HCT116 (cell line): ENCODE measurements around the gene NCKAP5L. TPM values are rescaled to one million over a fixed set of nuclear protein-coding genes. Genes with fewer than 3 reads are reported as not detected.

Source experiments
- ATAC-seq: fragments of 200-7000 bp; cut with Tn5 transposase; 2 replicates; pipeline ENCODE4 v1.9.1; 2020; ENCODE audit warnings: mild to moderate bottlenecking, moderate library complexity
- BruUV-seq: library from RNA; stranded (reverse); fragments of 400-500 nt; replicated peaks from 2 replicates; lab custom pipeline; 2021; lab: Mats Ljungman, UMichigan
- CTCF ChIA-PET: fragments of 300-600 bp; sonication (Branson Sonifier 250); formaldehyde crosslinking; loops from one replicate; lab custom pipeline; 2021; ENCODE audit warnings: antibody characterized with exemption; lab: Charles Lee
- POLR2A ChIA-PET: fragments of 300-600, 350-600 bp; sonication (Branson Sonifier 250); formaldehyde crosslinking; loops from one replicate; lab custom pipeline; 2021; ENCODE audit warnings: antibody characterized with exemption; lab: Charles Lee
- RAD21 ChIA-PET, 2 experiments: fragments of 300-600 bp; sonication (Branson Sonifier 250); formaldehyde crosslinking; loops; one replicate each; lab custom pipeline; 2023; ENCODE audit warnings: low total read pairs in 2 of 2; ENCODE audit not compliant: uncharacterized antibody in 2 of 2, unreplicated experiment in 2 of 2, low non-redundant PET in 1 of 2; lab: Charles Lee
- DNase-seq: peaks from one replicate; pipeline ENCODE4 v3.0.0-alpha.2; 2010; ENCODE audit warnings: low read depth, low spot score
- H2AFZ ChIP-seq: fragments of 200-600 bp; shearing (Covaris generic), sonication (generic); 2 replicates; pipeline ENCODE4 v1.6.1; 2017; ENCODE audit warnings: low read depth, mixed run types, mixed read lengths, antibody characterized with exemption, low read length; ENCODE audit not compliant: poor library complexity, severe bottlenecking
- H3K27ac ChIP-seq: 2 replicates; pipeline ENCODE4 v1.5.1; 2012; ENCODE audit warnings: low read depth, low read length
- H3K27me3 ChIP-seq: fragments of 200-600 bp; sonication (generic); 2 replicates; pipeline ENCODE4 v1.6.1; 2016; ENCODE audit warnings: mixed run types, low read length, mixed read lengths; ENCODE audit not compliant: insufficient read depth
- H3K36me3 ChIP-seq, 2 experiments: fragments of 200-500 bp in 1 of 2; fragments of 200-600 bp in 1 of 2; sonication (Bioruptor generic) in 1 of 2; sonication (generic) in 1 of 2; 2 replicates each; pipeline versions ENCODE4 v1.5.1 to v1.6.1; 2014 to 2016; ENCODE audit warnings: low read length in 2 of 2, inconsistent platforms in 1 of 2, mixed read lengths in 1 of 2, mixed run types in 1 of 2; ENCODE audit not compliant: insufficient read depth in 2 of 2, control insufficient read depth in 1 of 2
- H3K4me1 ChIP-seq, 2 experiments: fragments of 200-600 bp in 1 of 2; sonication (generic) in 1 of 2; 2 replicates each; pipeline versions ENCODE4 v1.5.1 to v1.6.1; 2012 to 2017; ENCODE audit warnings: low read length in 2 of 2, inconsistent platforms in 1 of 2, mild to moderate bottlenecking in 1 of 2, mixed read lengths in 1 of 2, mixed run types in 1 of 2, moderate library complexity in 1 of 2; ENCODE audit not compliant: insufficient read depth in 2 of 2, control insufficient read depth in 1 of 2
- H3K4me2 ChIP-seq: fragments of 200-600 bp; sonication (generic); 2 replicates; pipeline ENCODE4 v1.6.1; 2017; ENCODE audit warnings: mixed run types, low read length, mixed read lengths
- H3K4me3 ChIP-seq, 2 experiments: fragments of 200-600 bp in 1 of 2; sonication (generic) in 1 of 2; replicated peaks in 1 of 2; 2 replicates each; pipeline ENCODE4 v1.5.1; 2011 to 2016; ENCODE audit warnings: low read length in 2 of 2, control low read depth in 1 of 2, low read depth in 1 of 2, mild to moderate bottlenecking in 1 of 2, mixed read lengths in 1 of 2, mixed run types in 1 of 2
- H3K79me2 ChIP-seq: fragments of 200-600 bp; sonication (generic); 2 replicates; pipeline ENCODE4 v1.6.1; 2017; ENCODE audit warnings: mild to moderate bottlenecking, mixed run types, low read length, moderate library complexity, mixed read lengths; ENCODE audit not compliant: insufficient read depth
- H3K9ac ChIP-seq: fragments of 200-600 bp; sonication (generic); 2 replicates; pipeline ENCODE4 v1.6.1; 2016; ENCODE audit warnings: low read length, mixed read lengths
- H3K9me2 ChIP-seq: fragments of 200-600 bp; sonication (generic), shearing (Covaris generic); 2 replicates; pipeline ENCODE4 v1.6.1; 2017; ENCODE audit warnings: mixed run types, mild to moderate bottlenecking, moderate library complexity; ENCODE audit not compliant: insufficient read depth
- H3K9me3 ChIP-seq, 2 experiments: fragments of 200-500 bp in 1 of 2; fragments of 200-600 bp in 1 of 2; sonication (Bioruptor generic) in 1 of 2; sonication (generic) in 1 of 2; 2 replicates each; pipeline ENCODE4 v1.6.1; 2014 to 2017; ENCODE audit warnings: low read length in 2 of 2, mixed read lengths in 2 of 2, inconsistent platforms in 1 of 2, low read depth in 1 of 2, mild to moderate bottlenecking in 1 of 2, mixed run types in 1 of 2, moderate library complexity in 1 of 2; ENCODE audit not compliant: control insufficient read depth in 1 of 2, insufficient read depth in 1 of 2
- H4K20me1 ChIP-seq: fragments of 200-600 bp; sonication (generic), shearing (Covaris generic); 2 replicates; pipeline ENCODE4 v1.6.1; 2017; ENCODE audit warnings: mixed run types, mild to moderate bottlenecking, moderate library complexity; ENCODE audit not compliant: insufficient read depth
- CEBPB ChIP-seq: IDR thresholded peaks from 2 replicates; pipeline ENCODE4 v1.6.1; 2012; ENCODE audit warnings: low read depth
- CTCF ChIP-seq, 3 experiments: fragments of 200-600 bp in 1 of 3; sonication (generic) in 1 of 3; IDR thresholded peaks in 2 of 3; conservative IDR thresholded peaks in 1 of 3; 2 replicates each; pipeline ENCODE4 v1.5.1; 2012 to 2017; ENCODE audit warnings: low read depth in 2 of 3, low read length in 2 of 3, antibody characterized with exemption in 1 of 3, borderline replicate concordance in 1 of 3, control low read depth in 1 of 3, mild to moderate bottlenecking in 1 of 3, mixed read lengths in 1 of 3, mixed run types in 1 of 3, moderate library complexity in 1 of 3; ENCODE audit not compliant: insufficient read depth in 1 of 3
- EZH2 ChIP-seq: fragments of 200-600 bp; sonication (generic); IDR thresholded peaks from 2 replicates; pipeline ENCODE4 v1.6.1; 2017; ENCODE audit warnings: antibody characterized with exemption, mixed run types
- FOSL1 ChIP-seq: IDR thresholded peaks from 2 replicates; pipeline ENCODE4 v1.6.1; 2012; ENCODE audit warnings: low read depth
- JUND ChIP-seq: IDR thresholded peaks from 2 replicates; pipeline ENCODE4 v1.6.1; 2012
- RAD21 ChIP-seq: IDR thresholded peaks from 2 replicates; pipeline ENCODE4 v1.6.1; 2012; ENCODE audit warnings: low read depth, mild to moderate bottlenecking
- REST ChIP-seq: IDR thresholded peaks from 2 replicates; pipeline ENCODE4 v1.6.1; 2012; ENCODE audit warnings: low read depth
- SRF ChIP-seq: IDR thresholded peaks from 2 replicates; pipeline ENCODE4 v1.6.1; 2012; ENCODE audit warnings: low read depth
- YY1 ChIP-seq: IDR thresholded peaks from 2 replicates; pipeline ENCODE4 v1.6.1; 2011; ENCODE audit warnings: low read length, low read depth, moderate library complexity, mild to moderate bottlenecking; ENCODE audit not compliant: insufficient replicate concordance; ENCODE audit errors: extremely low read depth
- ZBTB33 ChIP-seq: IDR thresholded peaks from 2 replicates; pipeline ENCODE4 v1.6.1; 2011; ENCODE audit warnings: mild to moderate bottlenecking, low read length, moderate library complexity; ENCODE audit not compliant: insufficient replicate concordance; ENCODE audit errors: extremely low read depth
- intact Hi-C: fragments of 100-400 bp; cut with micrococcal nuclease; formaldehyde crosslinking; loops from 2 replicates; pipeline ENCODE4 v1.10.0; 2022
- total RNA-seq: library from RNA; stranded (reverse); gene quantifications from one replicate; pipeline ENCODE4 v1.2.1, GENCODE V29; 2021; ENCODE audit not compliant: unreplicated experiment

Gene NCKAP5L
- total RNA-seq, 1 experiment from 2014 or later, result 12.1 TPM

- TF ChIP-seq SRF, result no peak
- TF ChIP-seq JUND, result no peak
- no peak for TF ChIP-seq FOSL1
- no peak for TF ChIP-seq YY1
- TF ChIP-seq EZH2, result no peak
- RAD21 ChIA-PET, result interaction anchor here in 1 of 2 experiments (0.9 kb wide), 1 partner anchor 191 kb away, joined by 3 read pairs; no protein-coding TSS in a partner anchor
- DNase-seq (no peak), ATAC-seq (no peak)
- H3K27ac ChIP-seq, result no peak overlapping the region
- no peak overlapping the region for H3K4me3 ChIP-seq
- H3K9me2 ChIP-seq, result no peaks in the 10 kb centered on the region
- H3K9ac ChIP-seq, result no peak overlapping the region
- H2AFZ ChIP-seq, result peak overlapping the region; percentile 82
- H3K27me3 ChIP-seq, result peaks cover 4% of the 10 kb centered on the region; the same call in 1 of the 2 replicates
- H3K79me2 ChIP-seq, result no peaks in the 10 kb centered on the region
- POLR2A ChIA-PET, result interaction anchor here (1.0 kb wide), 1 partner anchor 9 kb away, joined by 4 read pairs; no protein-coding TSS in a partner anchor
- H3K36me3 ChIP-seq, result no peaks in the 10 kb centered on the region
- CTCF ChIA-PET, result interaction anchor here (0.9 to 2.4 kb wide), 10 partner anchors 8 to 293 kb away, joined by 4 to 28 read pairs (median 8); partner anchors contain the start of genes BCDIN3D and TMBIM6
- intact Hi-C loops, result loop anchor here (1.0 to 10.0 kb wide), 5 partner anchors 62 to 408 kb away; partner anchors contain the start of gene AQP5
- H4K20me1 ChIP-seq, result no peaks in the 10 kb centered on the region
- BruUV-seq, result no TSS peak
- H3K4me2 ChIP-seq, result no peak overlapping the region
- H3K9me3 ChIP-seq, result no peaks in the 10 kb centered on the region
- H3K4me1 ChIP-seq, result peaks cover 0 to 9% of the 10 kb centered on the region in 2 experiments; a peak in 3 of 4 replicates
Observed at GRCh38 chr12:49776858-49777257, 51.4 kb downstream of the NCKAP5L start.

DNA sequence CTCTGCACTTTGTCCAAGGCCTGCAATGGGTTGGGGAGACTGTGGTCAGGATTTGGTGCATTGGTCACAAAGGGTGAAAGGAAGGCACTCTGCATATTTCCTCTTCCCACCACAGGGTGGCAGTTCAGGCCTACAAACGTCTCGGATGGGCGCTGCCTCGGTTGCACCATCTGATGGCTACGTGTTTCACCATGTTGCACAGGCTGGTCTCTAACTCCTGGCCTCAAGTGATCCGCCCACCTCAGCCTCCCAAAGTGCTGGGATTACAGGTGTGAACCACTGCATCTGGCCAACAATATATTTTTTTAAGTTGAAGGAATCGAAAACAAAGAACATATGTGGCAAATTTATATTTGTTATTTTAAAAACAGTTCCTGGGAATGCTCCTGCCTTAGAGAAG lies 51.8 kb downstream of the NCKAP5L start:
- Histone ChIP-seq H3K4me3 (no peak overlapping the region), H3K9ac (no peak overlapping the region), H3K4me1 (peaks cover 0 to 9% of the 10 kb centered on the region in 2 experiments; a peak in 3 of 4 replicates), H3K4me2 (peak overlapping the region; percentile 31; the same call in 1 of the 2 replicates), H3K9me3 (no peaks in the 10 kb centered on the region), H3K27ac (no peak overlapping the region), H3K27me3 (peaks cover 4% of the 10 kb centered on the region; the same call in 1 of the 2 replicates), H3K36me3 (no peaks in the 10 kb centered on the region), H4K20me1 (no peaks in the 10 kb centered on the region), H3K79me2 (no peaks in the 10 kb centered on the region), H3K9me2 (no peaks in the 10 kb centered on the region), H2AFZ (peak overlapping the region; percentile 82)
- peak; percentile 72 for DNase-seq
- intact Hi-C loops, result loop anchor here (1.0 to 10.0 kb wide), 5 partner anchors 63 to 408 kb away; partner anchors contain the start of gene AQP5
- no peak for TF ChIP-seq ZBTB33
- TF ChIP-seq REST, result no peak
- TF ChIP-seq CTCF (IDR thresholded peaks at IDR 0.05 in 2 of 3, conservative IDR thresholded peaks at IDR 0.05 in 1 of 3; ENCODE audit: borderline replicate concordance in 1 of 3, insufficient read depth in 1 of 3, low read depth in 2 of 3, low read length in 2 of 3), result peak; percentile 79 to 93 (median 80)
- peak; percentile 95 for TF ChIP-seq RAD21
- TF ChIP-seq CEBPB, result peak; percentile 85
- no TSS peak for BruUV-seq
- ATAC-seq, result peak; percentile 91
- ChIA-PET RAD21 (no interaction called here), POLR2A (interaction anchor here (1.0 kb wide), 1 partner anchor 10 kb away, joined by 4 read pairs; no protein-coding TSS in a partner anchor), CTCF (interaction anchor here (2.1 kb wide), 1 partner anchor 91 kb away, joined by 7 read pairs; no protein-coding TSS in a partner anchor)
